Retinal pigment epithelial cell (primary cell): ENCODE measurements around the gene UCK1.

Experiments
- DNase-seq: peaks from one replicate; pipeline ENCODE4 v3.0.0-alpha.2; 2010; ENCODE audit warnings: low read depth
- H3K4me3 ChIP-seq: 2 replicates; pipeline ENCODE4 v1.5.1; 2011; ENCODE audit warnings: mild to moderate bottlenecking, low read length, control low read depth, moderate library complexity
- CTCF ChIP-seq: conservative IDR thresholded peaks from 2 replicates; pipeline ENCODE4 v1.5.1; 2011; ENCODE audit warnings: low read depth, low read length, control low read depth, inconsistent platforms

Gene UCK1

DNA sequence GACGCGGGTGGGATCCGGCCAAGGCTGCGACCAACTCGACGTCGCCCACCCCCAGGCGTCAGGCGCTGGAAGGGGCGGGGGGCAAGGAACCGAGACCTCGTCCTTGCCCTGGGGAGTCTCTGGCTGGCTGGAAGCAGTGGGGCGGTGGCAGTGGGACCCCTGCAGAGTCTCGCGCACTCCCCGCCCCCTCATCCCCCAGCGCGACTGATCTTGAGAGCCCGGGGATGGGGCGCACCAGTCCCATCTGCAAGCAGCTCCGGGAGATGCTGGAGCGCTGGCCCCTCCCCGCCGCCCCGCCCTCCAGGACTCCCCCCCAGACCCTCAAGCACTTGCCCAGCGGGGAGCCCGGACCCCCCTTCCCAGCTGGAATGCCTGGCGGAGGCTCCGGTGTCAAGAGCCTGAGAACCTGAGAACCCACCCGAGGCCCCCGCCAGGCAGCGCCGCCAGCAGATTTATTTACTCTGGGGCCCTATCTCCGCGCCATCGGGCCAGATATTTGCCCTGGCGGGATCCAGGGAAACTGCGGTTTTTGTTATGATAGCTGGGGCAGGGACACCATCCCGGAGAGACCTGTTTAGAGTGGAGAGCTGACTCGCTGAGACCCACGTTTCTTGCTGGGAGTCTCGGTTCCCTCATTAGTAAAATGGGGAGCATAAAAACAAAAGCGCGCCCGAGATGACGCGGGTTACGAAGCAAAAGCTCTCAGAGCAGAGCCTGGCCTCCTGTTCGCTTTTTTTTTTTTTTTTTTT is 15.4 kb upstream of the UCK1 start:
- no peak for TF ChIP-seq CTCF
- DNase-seq = no peak
- H3K4me3 ChIP-seq = peak overlapping the region; percentile 21

DNA sequence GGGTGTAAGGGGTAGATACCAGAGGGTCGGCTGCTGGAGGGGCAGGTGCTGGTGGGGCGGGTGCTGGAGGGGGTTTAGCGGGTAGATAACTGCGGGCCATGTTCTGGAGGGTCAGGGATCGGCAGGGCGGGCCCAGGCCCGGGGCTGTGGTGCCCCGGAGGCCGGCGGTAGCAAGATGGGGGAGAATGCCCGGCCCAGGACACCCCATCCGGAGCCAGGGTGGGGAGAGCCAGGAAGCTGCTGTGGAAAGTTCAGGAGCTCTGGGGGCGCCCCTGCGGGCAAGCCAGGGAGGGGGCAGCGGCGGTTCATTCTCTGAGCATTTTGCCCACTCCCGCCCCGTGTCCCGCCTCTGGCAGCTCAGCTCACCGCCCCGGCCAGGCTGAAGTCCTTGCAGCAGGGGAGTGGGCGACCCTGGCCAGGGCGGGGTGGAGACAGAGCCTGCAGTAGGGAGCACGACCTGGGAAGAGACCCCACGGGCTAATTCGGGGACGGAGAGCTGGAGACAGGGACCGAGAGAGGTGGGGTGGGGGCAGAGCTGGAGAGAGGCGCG is 14.8 kb upstream of the UCK1 start:
- H3K4me3 ChIP-seq = no peak overlapping the region
- no peak for DNase-seq
- no peak for TF ChIP-seq CTCF

- H3K4me3 ChIP-seq = no peak within 1 kb of the TSS
- TF ChIP-seq CTCF = no peak
- DNase-seq = no peak
These were observed 14.1 kb upstream of the UCK1 start, which contains the start of gene PRRT1B for GRCh38 chr9:131545003-131545785. TSS of gene PRRT1B (plus strand) at chr9:131545523. CDS start at chr9:131545616, 93 bp downstream.

DNA sequence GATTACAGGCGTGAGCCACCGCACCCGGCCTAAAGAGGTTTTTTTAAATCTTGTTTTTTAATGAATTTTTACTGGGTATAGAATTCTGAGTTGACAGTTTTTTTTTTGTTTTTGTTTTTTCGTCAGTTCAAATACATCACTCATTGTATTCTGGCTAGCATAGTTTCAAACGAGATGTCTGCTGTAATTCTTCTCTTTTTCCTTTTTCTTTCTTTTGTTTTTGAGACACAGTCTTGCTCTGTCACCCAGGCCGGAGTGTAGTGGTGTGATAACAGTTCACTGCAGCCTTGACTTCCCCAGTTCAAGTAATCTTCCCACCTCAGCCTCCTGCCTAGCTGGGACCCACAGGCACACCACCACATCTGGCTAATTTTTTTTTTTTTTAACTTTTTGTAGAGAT is 12.1 kb upstream of the UCK1 start:
- TF ChIP-seq CTCF = no peak
- no peak for DNase-seq
- no peak overlapping the region for H3K4me3 ChIP-seq

GRCh38 chr9:131539223-131539923 is 8.3 kb upstream of the UCK1 start:
- TF ChIP-seq CTCF = no peak
- no peak overlapping the region for H3K4me3 ChIP-seq
- no peak for DNase-seq

DNA sequence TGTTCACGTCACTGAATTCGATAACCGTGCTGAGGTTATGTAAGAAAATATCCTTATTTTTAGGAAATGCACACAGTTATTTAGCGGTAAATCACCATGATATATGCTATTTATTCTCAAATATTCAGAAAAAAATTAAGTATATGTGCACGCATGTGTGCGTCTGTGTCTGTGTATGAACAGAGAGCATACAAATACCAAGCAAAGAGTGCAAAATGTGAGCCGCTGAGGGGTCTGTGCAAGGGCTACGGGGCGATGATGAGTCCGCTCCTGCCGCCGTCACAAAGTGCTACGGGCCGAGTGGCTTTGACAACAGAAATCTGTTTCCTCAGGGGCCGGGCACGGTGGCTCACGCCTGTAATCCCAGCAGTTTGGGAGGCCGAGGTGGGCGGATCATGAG is 6.9 kb upstream of the UCK1 start:
- DNase-seq = no peak
- TF ChIP-seq CTCF = no peak
- no peak overlapping the region for H3K4me3 ChIP-seq
